DMS153 treated with DMSO at 0.1 percent for 48 hours (cell line): ENCODE results near the gene ZBTB7C.

Source experiments
- DNase-seq: peaks from one replicate; lab custom pipeline; 2025; ENCODE audit not compliant: unreplicated experiment; lab: John Stamatoyannopoulos, UW

ZBTB7C gene

GRCh38 chr18:48199399-48199798, 209.8 kb downstream of the ZBTB7C start:
- no peak for DNase-seq

- no peak for DNase-seq
Observed at GRCh38 chr18:48197819-48198218, 211.4 kb downstream of the ZBTB7C start.

GRCh38 chr18:48195787-48196186, 213.4 kb downstream of the ZBTB7C start:
- no peak for DNase-seq

GRCh38 chr18:48194591-48195181, 214.5 kb downstream of the ZBTB7C start:
- DNase-seq, result no peak

- DNase-seq, result no peak
Observed at GRCh38 chr18:48193521-48194492, 215.4 kb downstream of the ZBTB7C start.

- no peak for DNase-seq
Observed at GRCh38 chr18:48192542-48192941, 216.6 kb downstream of the ZBTB7C start.

- DNase-seq, result no peak
Observed at GRCh38 chr18:48191494-48191893, 217.7 kb downstream of the ZBTB7C start.

- no peak for DNase-seq
Observed at GRCh38 chr18:48190994-48191393, 218.2 kb downstream of the ZBTB7C start.

- no peak for DNase-seq
Observed at GRCh38 chr18:48188609-48189008, 220.6 kb downstream of the ZBTB7C start.

GRCh38 chr18:48186861-48187260, 222.3 kb downstream of the ZBTB7C start:
- no peak for DNase-seq

GRCh38 chr18:48186131-48186766, 222.9 kb downstream of the ZBTB7C start:
- DNase-seq, result no peak

GRCh38 chr18:48184118-48184517, 225.1 kb downstream of the ZBTB7C start:
- no peak for DNase-seq

GRCh38 chr18:48183613-48184012, 225.6 kb downstream of the ZBTB7C start:
- DNase-seq, result no peak

GRCh38 chr18:48182779-48183178, 226.4 kb downstream of the ZBTB7C start:
- DNase-seq, result no peak

- no peak for DNase-seq
Observed at GRCh38 chr18:48181857-48182256, 227.3 kb downstream of the ZBTB7C start.

- DNase-seq, result no peak
Observed at GRCh38 chr18:48181087-48181823, 227.9 kb downstream of the ZBTB7C start.

GRCh38 chr18:48179666-48180065, 229.5 kb downstream of the ZBTB7C start:
- no peak for DNase-seq

GRCh38 chr18:48179001-48179400, 230.2 kb downstream of the ZBTB7C start:
- no peak for DNase-seq

GRCh38 chr18:48176909-48177308, 232.3 kb downstream of the ZBTB7C start:
- no peak for DNase-seq

- no peak for DNase-seq
Observed at GRCh38 chr18:48173557-48173956, 235.6 kb downstream of the ZBTB7C start.
